Suprapubic skin (tissue), 4 donors: ENCODE results near the gene NDUFS1.

Source experiments
- CTCF ChIP-seq, 2 donors: fragments of 200-600 bp in 1 of 2; fragments of 450-650 bp in 1 of 2; sonication (generic) in 1 of 2; IDR thresholded peaks; one replicate each; pipeline ENCODE4 v1.5.1; 2016 to 2019; ENCODE audit warnings: antibody characterized with exemption in 2 of 2, mild to moderate bottlenecking in 1 of 2, moderate library complexity in 1 of 2
- EP300 ChIP-seq: sonication (generic); formaldehyde crosslinking; IDR thresholded peaks from one replicate; pipeline ENCODE4 v1.6.1; 2017; ENCODE audit warnings: antibody characterized with exemption
- POLR2A ChIP-seq, 2 donors: fragments of 450-650 bp; IDR thresholded peaks; one replicate each; pipeline ENCODE4 v1.6.1; 2017; ENCODE audit warnings: antibody characterized with exemption in 2 of 2, mild to moderate bottlenecking in 2 of 2, moderate library complexity in 2 of 2
- POLR2AphosphoS5 ChIP-seq, 3 donors: sonication (generic); formaldehyde crosslinking; IDR thresholded peaks; one replicate each; pipeline ENCODE4 v1.6.1; 2017; ENCODE audit warnings: antibody characterized with exemption in 3 of 3

- TF ChIP-seq POLR2AphosphoS5 (IDR thresholded peaks at IDR 0.05) (no peak), CTCF (IDR thresholded peaks at IDR 0.05) (no peak), EP300 (no peak), POLR2A (IDR thresholded peaks at IDR 0.05) (no peak)
Measured at GRCh38 chr2:206150631-206151030, 8.6 kb downstream of the NDUFS1 start.
